WTC11 (cell line): ENCODE measurements around the gene KIFBP. TPM values are rescaled to one million over a fixed set of nuclear protein-coding genes. Genes with fewer than 3 reads are reported as not detected.

Experiments
- ATAC-seq: fragments of 200-7000 bp; cut with Tn5 transposase; 2 replicates; pipeline ENCODE4 v1.10.0; 2021; ENCODE audit warnings: mild to moderate bottlenecking, moderate library complexity
- CTCF ChIA-PET: fragments of 300-600 bp; sonication (Branson Sonifier 250); formaldehyde crosslinking; loops from one replicate; lab custom pipeline; 2021; ENCODE audit warnings: antibody characterized with exemption; lab: Charles Lee
- POLR2A ChIA-PET: fragments of 350-600 bp; sonication (Branson Sonifier 250); formaldehyde crosslinking; loops from one replicate; lab custom pipeline; 2021; ENCODE audit warnings: antibody characterized with exemption; lab: Charles Lee
- DNase-seq: peaks from one replicate; pipeline ENCODE4 v3.0.0; 2021; ENCODE audit warnings: low spot score
- H3K27ac Mint-ChIP-seq: 2 replicates; pipeline ENCODE4 v1.8.0; 2021; ENCODE audit warnings: mixed read lengths
- H3K27me3 Mint-ChIP-seq: 2 replicates; pipeline ENCODE4 v1.8.0; 2021; ENCODE audit warnings: low read depth, mild to moderate bottlenecking, moderate library complexity, mixed read lengths
- H3K36me3 Mint-ChIP-seq: 2 replicates; pipeline ENCODE4 v1.8.0; 2021; ENCODE audit warnings: mixed read lengths
- H3K4me1 Mint-ChIP-seq: 2 replicates; pipeline ENCODE4 v1.8.0; 2022; ENCODE audit warnings: mixed read lengths
- H3K4me3 Mint-ChIP-seq: 2 replicates; pipeline ENCODE4 v1.8.0; 2021; ENCODE audit warnings: mild to moderate bottlenecking, moderate library complexity, mixed read lengths
- H3K9me3 Mint-ChIP-seq: 2 replicates; pipeline ENCODE4 v1.8.0; 2021; ENCODE audit warnings: mixed read lengths
- AFF4 ChIP-seq: sonication (generic); formaldehyde crosslinking; IDR thresholded peaks from 2 replicates; pipeline ENCODE4 v1.8.1; 2023; ENCODE audit warnings: mild to moderate bottlenecking, missing genetic modification reagents, borderline replicate concordance
- ATF6 ChIP-seq: sonication (generic); formaldehyde crosslinking; IDR thresholded peaks from 2 replicates; pipeline ENCODE4 v1.8.1; 2023; ENCODE audit warnings: mild to moderate bottlenecking, missing genetic modification reagents
- ETV6 ChIP-seq: sonication (generic); formaldehyde crosslinking; IDR thresholded peaks from 2 replicates; pipeline ENCODE4 v1.8.1; 2022; ENCODE audit warnings: mild to moderate bottlenecking, missing genetic modification reagents
- HMGXB4 ChIP-seq: sonication (generic); formaldehyde crosslinking; IDR thresholded peaks from 2 replicates; pipeline ENCODE4 v1.8.1; 2023; ENCODE audit warnings: mild to moderate bottlenecking, moderate library complexity, missing genetic modification reagents
- IRF2 ChIP-seq: sonication (generic); formaldehyde crosslinking; IDR thresholded peaks from 2 replicates; pipeline ENCODE4 v1.8.0; 2022; ENCODE audit warnings: low read depth, missing genetic modification reagents, borderline replicate concordance
- JAZF1 ChIP-seq: fragments of 250-450 bp; sonication (Bioruptor Pico); IDR thresholded peaks from 2 replicates; pipeline ENCODE4 v1.9.0; 2021; ENCODE audit warnings: moderate library complexity, mild to moderate bottlenecking, inconsistent platforms
- KAT7 ChIP-seq: sonication (generic); formaldehyde crosslinking; IDR thresholded peaks from 2 replicates; pipeline ENCODE4 v1.8.1; 2023; ENCODE audit warnings: missing genetic modification reagents, mild to moderate bottlenecking, borderline replicate concordance
- NFE2L1 ChIP-seq: sonication (generic); formaldehyde crosslinking; IDR thresholded peaks from 2 replicates; pipeline ENCODE4 v1.8.1; 2023; ENCODE audit warnings: missing genetic modification reagents
- PRDM15 ChIP-seq: sonication (generic); formaldehyde crosslinking; IDR thresholded peaks from 2 replicates; pipeline ENCODE4 v1.8.0; 2022; ENCODE audit warnings: missing genetic modification reagents
- STAT6 ChIP-seq: sonication (generic); formaldehyde crosslinking; conservative IDR thresholded peaks from 2 replicates; pipeline ENCODE4 v1.8.1; 2023; ENCODE audit warnings: mild to moderate bottlenecking, low read depth, missing genetic modification reagents, moderate library complexity
- ZBTB43 ChIP-seq: sonication (generic); formaldehyde crosslinking; IDR thresholded peaks from 2 replicates; pipeline ENCODE4 v1.8.1; 2023; ENCODE audit warnings: mild to moderate bottlenecking, missing genetic modification reagents
- ZMAT4 ChIP-seq: fragments of 250-450 bp; sonication (Bioruptor Pico); IDR thresholded peaks from 2 replicates; pipeline ENCODE4 v1.9.0; 2021; ENCODE audit warnings: mild to moderate bottlenecking
- ZNF396 ChIP-seq: fragments of 250-450 bp; sonication (Bioruptor Pico); IDR thresholded peaks from 2 replicates; pipeline ENCODE4 v1.8.0; 2021; ENCODE audit warnings: mild to moderate bottlenecking, moderate library complexity, borderline replicate concordance
- ZNF512 ChIP-seq: sonication (generic); formaldehyde crosslinking; IDR thresholded peaks from 2 replicates; pipeline ENCODE4 v1.8.1; 2022; ENCODE audit warnings: missing genetic modification reagents, borderline replicate concordance
- total RNA-seq: library from RNA; stranded (reverse); gene quantifications from 3 replicates; pipeline ENCODE4 v1.2.3, GENCODE V29; 2021

The KIFBP gene
- total RNA-seq, 1 experiment from 2014 or later = 31.2 TPM

GRCh38 chr10:69042417-69042816, 53.8 kb downstream of the KIFBP start (continued):
- TF ChIP-seq ZNF512 (CRISPR knock-in tag) = no peak

- Mint-ChIP-seq H3K4me1 (no peaks in the 10 kb centered on the region), H3K36me3 (no peaks in the 10 kb centered on the region), H3K27ac (no peak overlapping the region), H3K27me3 (no peaks in the 10 kb centered on the region), H3K9me3 (no peaks in the 10 kb centered on the region), H3K4me3 (no peak overlapping the region)
- CTCF ChIA-PET = interaction anchor here (1.4 kb wide), 1 partner anchor 38 kb away, joined by 3 read pairs; no protein-coding TSS in a partner anchor
- no peak for DNase-seq
- ATAC-seq = no peak
- POLR2A ChIA-PET = no interaction called here
- TF ChIP-seq ZNF396 (CRISPR knock-in tag) = no peak
- no peak for TF ChIP-seq ETV6 (CRISPR knock-in tag)
- TF ChIP-seq ZMAT4 (CRISPR knock-in tag) = no peak
- no peak for TF ChIP-seq NFE2L1 (CRISPR knock-in tag)
- TF ChIP-seq STAT6 = no peak
- no peak for TF ChIP-seq KAT7 (CRISPR knock-in tag)
- TF ChIP-seq PRDM15 (CRISPR knock-in tag) = no peak
- no peak for TF ChIP-seq JAZF1 (CRISPR knock-in tag)
- TF ChIP-seq IRF2 = no peak
- no peak for TF ChIP-seq ATF6
- no peak for TF ChIP-seq HMGXB4 (CRISPR knock-in tag)
- TF ChIP-seq ZBTB43 = no peak
- TF ChIP-seq AFF4 (CRISPR knock-in tag) = no peak
These were observed 54.2 kb downstream of the KIFBP start for GRCh38 chr10:69042838-69043237.
